Esophagus squamous epithelium (tissue), 4 donors: ENCODE results near the gene LY86.

Source experiments
- CTCF ChIP-seq, 6 experiments: fragments of 450-650 bp in 4 of 6; fragments of 200-600 bp in 2 of 6; sonication (generic) in 2 of 6; IDR thresholded peaks; one replicate each; pipeline ENCODE4 v1.5.1; 2016 to 2019; ENCODE audit warnings: antibody characterized with exemption in 6 of 6, mild to moderate bottlenecking in 4 of 6, moderate library complexity in 4 of 6
- POLR2A ChIP-seq, 4 donors: fragments of 450-650 bp; IDR thresholded peaks; one replicate each; pipeline ENCODE4 v1.6.1; 2017; ENCODE audit warnings: antibody characterized with exemption in 4 of 4, mild to moderate bottlenecking in 4 of 4, moderate library complexity in 3 of 4

GRCh38 chr6:6688283-6688682, 99.8 kb downstream of the LY86 start:
- TF ChIP-seq CTCF (IDR thresholded peaks at IDR 0.05) (no peak), POLR2A (IDR thresholded peaks at IDR 0.05) (no peak)
